ENCODE results near the gene PCK2. TPM values are rescaled to one million over a fixed set of nuclear protein-coding genes. Genes with fewer than 3 reads are reported as not detected.

The PCK2 gene
- total and polyA plus RNA-seq, 2 of the 13 experiments (the other 11 are each of a cell fraction or from before 2014, with no cell fraction given) = 129 to 272 TPM

- TF ChIP-seq GATAD2A (CRISPR knock-in tag; IDR thresholded peaks at IDR 0.05) = peak; percentile 99
- TF ChIP-seq MBD4 (IDR thresholded peaks at IDR 0.05; ENCODE audit: borderline replicate concordance, low read length) = no peak
- peak; percentile 86 for TF ChIP-seq ZNF790 (CRISPR knock-in tag; IDR thresholded peaks at IDR 0.05; ENCODE audit: borderline replicate concordance)
- TF ChIP-seq KLF13 (CRISPR knock-in tag; IDR thresholded peaks at IDR 0.05) = no peak; the same call in 1 of the 2 replicates
- 0 out of 2 replicates have a peak, but pooled peaks have one; percentile 3 for TF ChIP-seq RBAK (CRISPR knock-in tag; IDR thresholded peaks at IDR 0.05)
- TF ChIP-seq ESRRA (CRISPR knock-in tag; IDR thresholded peaks at IDR 0.05; ENCODE audit: low read depth) = peak; percentile 100
- TF ChIP-seq ZSCAN12 (CRISPR knock-in tag; IDR thresholded peaks at IDR 0.05) = peak; percentile 72; the same call in 1 of the 2 replicates
- TF ChIP-seq ZNF33B (CRISPR knock-in tag; IDR thresholded peaks at IDR 0.05) = peak; percentile 98
- peak; percentile 95; the same call in 1 of the 2 replicates for TF ChIP-seq RFXAP (CRISPR knock-in tag; IDR thresholded peaks at IDR 0.05; ENCODE audit: borderline replicate concordance)
- no peak for TF ChIP-seq ZNF431 (CRISPR knock-in tag; IDR thresholded peaks at IDR 0.05; ENCODE audit: borderline replicate concordance, low read depth)
- TF ChIP-seq ZNF766 (CRISPR knock-in tag; IDR thresholded peaks at IDR 0.05; ENCODE audit: borderline replicate concordance) = peak; percentile 85; the same call in 1 of the 2 replicates
- TF ChIP-seq ZFP37 (CRISPR knock-in tag; IDR thresholded peaks at IDR 0.05; ENCODE audit: borderline replicate concordance) = peak; percentile 90
- TF ChIP-seq ZNF251 (CRISPR knock-in tag; IDR thresholded peaks at IDR 0.05) = 0 out of 2 replicates have a peak, but pooled peaks have one; percentile 72
- peak; percentile 98 for TF ChIP-seq HOXA5 (CRISPR knock-in tag; IDR thresholded peaks at IDR 0.05)
- peak; percentile 82; the same call in 1 of the 2 replicates for TF ChIP-seq TOPORS (CRISPR knock-in tag; IDR thresholded peaks at IDR 0.05)
- no peak for TF ChIP-seq CREB3 (CRISPR knock-in tag; IDR thresholded peaks at IDR 0.05)
- TF ChIP-seq EEA1 (CRISPR knock-in tag; IDR thresholded peaks at IDR 0.05; ENCODE audit: borderline replicate concordance) = peak; percentile 92
- peak; percentile 96 for TF ChIP-seq TRIM24 (CRISPR knock-in tag; IDR thresholded peaks at IDR 0.05)
- peak; percentile 98 for TF ChIP-seq ZNF749 (CRISPR knock-in tag; IDR thresholded peaks at IDR 0.05; ENCODE audit: borderline replicate concordance)
- no peak for TF ChIP-seq HDAC6 (IDR thresholded peaks at IDR 0.05; ENCODE audit: low read depth, low read length)
- peak; percentile 98 for TF ChIP-seq HNF1A (IDR thresholded peaks at IDR 0.05; ENCODE audit: low read depth)
- peak; percentile 100 for TF ChIP-seq HNF1A (CRISPR knock-in tag; IDR thresholded peaks at IDR 0.05; ENCODE audit: borderline replicate concordance)
- TF ChIP-seq ZNF207 (IDR thresholded peaks at IDR 0.05; ENCODE audit: borderline replicate concordance) = no peak
- peak; percentile 95 for TF ChIP-seq ZMYM2 (CRISPR knock-in tag; IDR thresholded peaks at IDR 0.05)
- TF ChIP-seq E2F2 (CRISPR knock-in tag; IDR thresholded peaks at IDR 0.05; ENCODE audit: borderline replicate concordance) = peak; percentile 72
Observed at GRCh38 chr14:24113801-24114531, 19.9 kb downstream of the PCK2 start (continued).
